Vagina (tissue), 2 donors: Measurements from ENCODE around the gene ZNF823. TPM values are rescaled to one million over a fixed set of nuclear protein-coding genes. Genes with fewer than 3 reads are reported as not detected.
"Not testable (repeated sequence)": the region's sequence is repeated elsewhere in the genome, so short reads cannot be mapped to it uniquely, and the experiment has no call there.

ENCODE experiments used
- DNase-seq, 2 donors: peaks; one replicate each; pipeline ENCODE4 v3.0.0-alpha.2; 2017; ENCODE audit errors: extremely low spot score in 2 of 2
- H3K27ac ChIP-seq: fragments of 200-600 bp; sonication (generic); one replicate; pipeline ENCODE4 v1.5.1; 2019
- H3K27me3 ChIP-seq: fragments of 200-600 bp; sonication (generic); one replicate; pipeline ENCODE4 v1.5.1; 2019
- H3K36me3 ChIP-seq, 2 donors: fragments of 200-600 bp; sonication (generic); one replicate each; pipeline ENCODE4 v1.5.1; 2017 to 2019
- H3K4me1 ChIP-seq: fragments of 200-600 bp; sonication (generic); one replicate; pipeline ENCODE4 v1.5.1; 2019
- H3K4me3 ChIP-seq, 2 donors: fragments of 200-600 bp; sonication (generic); 1 replicate in 1 of 2; 2 replicates in 1 of 2; pipeline ENCODE4 v1.5.1; 2016 to 2019
- H3K9me3 ChIP-seq: fragments of 200-600 bp; sonication (generic); one replicate; pipeline ENCODE4 v1.5.1; 2019
- CTCF ChIP-seq, 3 experiments: fragments of 450-650 bp in 2 of 3; fragments of 200-600 bp in 1 of 3; sonication (generic) in 1 of 3; IDR thresholded peaks; one replicate each; pipeline ENCODE4 v1.5.1; 2017 to 2019; ENCODE audit warnings: antibody characterized with exemption in 3 of 3, mild to moderate bottlenecking in 2 of 3, moderate library complexity in 2 of 3
- POLR2A ChIP-seq, 2 donors: fragments of 450-650 bp; IDR thresholded peaks; one replicate each; pipeline ENCODE4 v1.6.1; 2017; ENCODE audit warnings: antibody characterized with exemption in 2 of 2, mild to moderate bottlenecking in 2 of 2, moderate library complexity in 2 of 2
- POLR2AphosphoS5 ChIP-seq, 2 donors: sonication (generic); formaldehyde crosslinking; IDR thresholded peaks; one replicate each; pipeline ENCODE4 v1.9.0; 2017; ENCODE audit warnings: antibody characterized with exemption in 2 of 2, mild to moderate bottlenecking in 2 of 2, low read depth in 1 of 2; ENCODE audit not compliant: insufficient read depth in 1 of 2
- intact Hi-C: fragments of 100-400 bp; cut with DNase I; formaldehyde crosslinking; loops from one replicate; pipeline ENCODE4 v1.15.1; 2023
- total RNA-seq: library from RNA; depleted of rRNA; stranded (reverse); fragments of >200 nt; gene quantifications from one replicate; pipeline ENCODE4 v1.2.3, GENCODE V29; 2016

Gene ZNF823
- total RNA-seq, 1 donor from 2014 or later: 14.2 TPM

- H3K9me3 ChIP-seq: peaks cover 23% of the 10 kb centered on the region
- intact Hi-C loops: no loop called here
Observed at GRCh38 chr19:11680689-11681302, 58.0 kb downstream of the ZNF823 start.

GRCh38 chr19:11678504-11678903 lies 60.2 kb downstream of the ZNF823 start:
- peaks cover 8% of the 10 kb centered on the region for H3K4me1 ChIP-seq
- intact Hi-C loops: loop anchor here (10.0 kb wide), 1 partner anchor 116 kb away; the partner anchor contains the start of gene ZNF491
- H3K9me3 ChIP-seq: peaks cover 16% of the 10 kb centered on the region
- no peak overlapping the region for H3K4me3 ChIP-seq
- DNase-seq: no peak
- H3K36me3 ChIP-seq: no peaks in the 10 kb centered on the region
- H3K27ac ChIP-seq: no peak overlapping the region
- TF ChIP-seq CTCF (IDR thresholded peaks at IDR 0.05) (no peak), POLR2AphosphoS5 (IDR thresholded peaks at IDR 0.05; ENCODE audit: insufficient read depth in 1 of 2, low read depth in 1 of 2) (no peak), POLR2A (IDR thresholded peaks at IDR 0.05) (no peak)
- H3K27me3 ChIP-seq: no peaks in the 10 kb centered on the region

More at GRCh38 chr19:11680689-11681302, 58.0 kb downstream of the ZNF823 start:
- Histone ChIP-seq H3K36me3 (peaks cover 0 to 7% of the 10 kb centered on the region in 2 donors), H3K4me1 (no peaks in the 10 kb centered on the region), H3K27ac (no peak overlapping the region), H3K27me3 (no peaks in the 10 kb centered on the region), H3K4me3 (no peak overlapping the region)
- DNase-seq: no peak
- TF ChIP-seq POLR2A (IDR thresholded peaks at IDR 0.05): no peak
- TF ChIP-seq POLR2AphosphoS5 (IDR thresholded peaks at IDR 0.05; ENCODE audit: insufficient read depth in 1 of 2, low read depth in 1 of 2): no peak
- no peak for TF ChIP-seq CTCF (IDR thresholded peaks at IDR 0.05)

- not testable (repeated sequence) for DNase-seq, H3K36me3 ChIP-seq, H3K27me3 ChIP-seq, H3K27ac ChIP-seq, H3K4me3 ChIP-seq
- intact Hi-C loops: loop anchor here (10.0 kb wide), 1 partner anchor 118 kb away; the partner anchor contains the start of gene ZNF491
- Histone ChIP-seq H3K9me3 (peaks cover 16% of the 10 kb centered on the region), H3K4me1 (peaks cover 12% of the 10 kb centered on the region)
Observed at GRCh38 chr19:11676661-11677600, 61.8 kb downstream of the ZNF823 start.

- H3K36me3 ChIP-seq: no peaks in the 10 kb centered on the region
- no peak overlapping the region for H3K4me3 ChIP-seq
- H3K27me3 ChIP-seq: no peaks in the 10 kb centered on the region
- H3K27ac ChIP-seq: no peak overlapping the region
- intact Hi-C loops: loop anchor here (10.0 kb wide), 1 partner anchor 119 kb away; the partner anchor contains the start of gene ZNF491
- TF ChIP-seq POLR2A (IDR thresholded peaks at IDR 0.05) (no peak), POLR2AphosphoS5 (IDR thresholded peaks at IDR 0.05; ENCODE audit: insufficient read depth in 1 of 2, low read depth in 1 of 2) (no peak), CTCF (IDR thresholded peaks at IDR 0.05) (no peak)
- peaks cover 12% of the 10 kb centered on the region for H3K4me1 ChIP-seq
- H3K9me3 ChIP-seq: peaks cover 4% of the 10 kb centered on the region
- no peak for DNase-seq
Observed at GRCh38 chr19:11675569-11675968, 63.2 kb downstream of the ZNF823 start.

- no peak for DNase-seq
- Histone ChIP-seq H3K4me1 (peaks cover 12% of the 10 kb centered on the region), H3K27ac (peak overlapping the region; percentile 20), H3K27me3 (no peaks in the 10 kb centered on the region), H3K36me3 (no peaks in the 10 kb centered on the region), H3K4me3 (peak overlapping the region; percentile 39 to 43), H3K9me3 (no peaks in the 10 kb centered on the region)
- TF ChIP-seq POLR2A (IDR thresholded peaks at IDR 0.05): no peak
- no peak for TF ChIP-seq POLR2AphosphoS5 (IDR thresholded peaks at IDR 0.05; ENCODE audit: insufficient read depth in 1 of 2, low read depth in 1 of 2)
- TF ChIP-seq CTCF (IDR thresholded peaks at IDR 0.05): no peak
- intact Hi-C loops: loop anchor here (10.0 kb wide), 1 partner anchor 121 kb away; the partner anchor contains the start of gene ZNF491
Observed at GRCh38 chr19:11674067-11674492, 64.7 kb downstream of the ZNF823 start.
